SK-N-SH (cell line): Measurements from ENCODE around the gene ARHGAP15. TPM values are rescaled to one million over a fixed set of nuclear protein-coding genes. Genes with fewer than 3 reads are reported as not detected.

Experiments
- CTCF ChIA-PET: fragments of 300-600, 350-600 bp; formaldehyde crosslinking; extraction: SDS; loops from one replicate; lab custom pipeline; 2021; lab: Yijun Ruan, JAX
- POLR2A ChIA-PET: fragments of 350-600 bp; sonication (Branson Sonifier 250); formaldehyde crosslinking; extraction: SDS; loops from one replicate; lab custom pipeline; 2020; ENCODE audit warnings: antibody characterized with exemption, inconsistent platforms; lab: Yijun Ruan, JAX
- DNase-seq: peaks from one replicate; pipeline ENCODE4 v3.0.0; 2012
- H2AFZ ChIP-seq: fragments of 200-600 bp; sonication (generic); 2 replicates; pipeline ENCODE4 v1.8.1; 2016; ENCODE audit warnings: antibody characterized with exemption, mild to moderate bottlenecking, low read depth
- H3F3A ChIP-seq: fragments of 200-600 bp; sonication (generic); replicated peaks from 2 replicates; pipeline ENCODE3; 2016; ENCODE audit warnings: antibody characterized with exemption, mild to moderate bottlenecking; ENCODE audit not compliant: insufficient read depth
- H3K27ac ChIP-seq, 2 experiments: fragments of 200-500 bp in 1 of 2; fragments of 200-600 bp in 1 of 2; sonication (Bioruptor generic) in 1 of 2; sonication (generic), shearing (Covaris generic) in 1 of 2; 2 replicates each; pipeline versions ENCODE4 v1.5.1 to v1.6.1; 2014 to 2016; ENCODE audit warnings: low read depth in 2 of 2, inconsistent platforms in 1 of 2, low read length in 1 of 2, mild to moderate bottlenecking in 1 of 2, mixed read lengths in 1 of 2
- H3K27me3 ChIP-seq: fragments of 200-600 bp; sonication (generic), shearing (Covaris generic); 2 replicates; pipeline ENCODE4 v1.6.1; 2016; ENCODE audit warnings: mixed run types; ENCODE audit not compliant: insufficient read depth
- H3K36me3 ChIP-seq, 2 experiments: fragments of 200-500 bp in 1 of 2; fragments of 200-600 bp in 1 of 2; sonication (Bioruptor generic) in 1 of 2; sonication (generic) in 1 of 2; replicated peaks in 1 of 2; 2 replicates each; pipeline versions ENCODE3 to v1.5.1; 2014 to 2016; ENCODE audit warnings: low read length in 1 of 2, mild to moderate bottlenecking in 1 of 2; ENCODE audit not compliant: insufficient read depth in 2 of 2, control insufficient read depth in 1 of 2
- H3K4me1 ChIP-seq, 2 experiments: fragments of 200-500 bp in 1 of 2; fragments of 200-600 bp in 1 of 2; sonication (Bioruptor generic) in 1 of 2; sonication (generic), shearing (Covaris generic) in 1 of 2; 2 replicates each; pipeline versions ENCODE4 v1.5.1 to v1.6.1; 2014 to 2016; ENCODE audit warnings: low read depth in 1 of 2, low read length in 1 of 2, mixed run types in 1 of 2; ENCODE audit not compliant: insufficient read depth in 2 of 2, control insufficient read depth in 1 of 2
- H3K4me2 ChIP-seq: fragments of 200-600 bp; sonication (generic), shearing (Covaris generic); 2 replicates; pipeline ENCODE4 v1.6.1; 2017; ENCODE audit warnings: mixed run types
- H3K4me3 ChIP-seq, 2 experiments: fragments of 200-500 bp in 1 of 2; fragments of 200-600 bp in 1 of 2; sonication (Bioruptor generic) in 1 of 2; sonication (generic), shearing (Covaris generic) in 1 of 2; 2 replicates each; pipeline versions ENCODE4 v1.5.1 to v1.8.1; 2014 to 2016; ENCODE audit warnings: low read depth in 2 of 2, inconsistent platforms in 1 of 2, low read length in 1 of 2, mild to moderate bottlenecking in 1 of 2, mixed read lengths in 1 of 2, moderate library complexity in 1 of 2
- H3K79me2 ChIP-seq: fragments of 200-600 bp; sonication (generic); 2 replicates; pipeline ENCODE4 v1.8.1; 2017; ENCODE audit warnings: mild to moderate bottlenecking; ENCODE audit not compliant: insufficient read depth
- H3K9ac ChIP-seq: fragments of 200-600 bp; sonication (generic); 2 replicates; pipeline ENCODE4 v1.6.1; 2017; ENCODE audit warnings: mixed run types
- H3K9me2 ChIP-seq: fragments of 200-600 bp; sonication (generic); 2 replicates; pipeline ENCODE4 v1.6.1; 2017; ENCODE audit warnings: mixed run types
- H3K9me3 ChIP-seq: fragments of 200-600 bp; sonication (generic); 2 replicates; pipeline ENCODE4 v1.6.1; 2017; ENCODE audit warnings: mixed run types, mild to moderate bottlenecking, moderate library complexity
- H4K20me1 ChIP-seq: fragments of 200-600 bp; sonication (generic); 2 replicates; pipeline ENCODE4 v1.6.1; 2017; ENCODE audit warnings: mild to moderate bottlenecking, mixed run types; ENCODE audit not compliant: insufficient read depth
- CHD2 ChIP-seq: fragments of 150-350 bp; IDR thresholded peaks from 2 replicates; pipeline ENCODE4 v1.6.1; 2018; ENCODE audit warnings: low read length; ENCODE audit not compliant: partially characterized antibody
- CTCF ChIP-seq: fragments of 200-600 bp; sonication (generic); IDR thresholded peaks from 2 replicates; pipeline ENCODE4 v1.6.1; 2017; ENCODE audit warnings: antibody characterized with exemption, mild to moderate bottlenecking, moderate library complexity
- EP300 ChIP-seq, 2 experiments: IDR thresholded peaks; 2 replicates each; pipeline versions ENCODE4 v1.4.0 to v1.6.1; 2012; ENCODE audit warnings: borderline replicate concordance in 1 of 2, low read depth in 1 of 2, low read length in 1 of 2
- EZH2phosphoT487 ChIP-seq: fragments of 200-600 bp; sonication (generic); IDR thresholded peaks from 2 replicates; pipeline ENCODE4 v1.6.1; 2017; ENCODE audit warnings: low read depth, mixed run types, mild to moderate bottlenecking, antibody characterized with exemption, moderate library complexity, borderline replicate concordance
- GABPA ChIP-seq: IDR thresholded peaks from 2 replicates; pipeline ENCODE4 v1.4.0; 2012; ENCODE audit warnings: low read depth, mild to moderate bottlenecking
- JUND ChIP-seq: IDR thresholded peaks from 2 replicates; pipeline ENCODE4 v1.4.0; 2012
- MEF2A ChIP-seq: IDR thresholded peaks from 2 replicates; pipeline ENCODE4 v1.4.0; 2012; ENCODE audit warnings: low read depth, borderline replicate concordance
- MXI1 ChIP-seq: IDR thresholded peaks from 2 replicates; pipeline ENCODE4 v1.6.1; 2012; ENCODE audit warnings: mild to moderate bottlenecking, low read depth, low read length, improper control_type of control experiment
- NFIC ChIP-seq: IDR thresholded peaks from 2 replicates; pipeline ENCODE4 v1.4.0; 2012; ENCODE audit warnings: borderline replicate concordance
- NRF1 ChIP-seq: IDR thresholded peaks from 2 replicates; pipeline ENCODE4 v1.6.1; 2012; ENCODE audit warnings: low read depth, mild to moderate bottlenecking, low read length
- POLR2AphosphoS5 ChIP-seq: IDR thresholded peaks from 2 replicates; pipeline ENCODE4 v1.6.1; 2012; ENCODE audit warnings: low read depth, low read length
- RAD21 ChIP-seq: IDR thresholded peaks from 2 replicates; pipeline ENCODE4 v1.6.1; 2012; ENCODE audit warnings: mild to moderate bottlenecking, low read length
- RCOR1 ChIP-seq: fragments of 150-350 bp; IDR thresholded peaks from 2 replicates; pipeline ENCODE4 v1.6.1; 2017; ENCODE audit warnings: antibody characterized with exemption, low read length
- REST ChIP-seq: IDR thresholded peaks from 2 replicates; pipeline ENCODE4 v1.6.1; 2012; ENCODE audit warnings: mild to moderate bottlenecking, low read depth, low read length, moderate library complexity
- RFX5 ChIP-seq: IDR thresholded peaks from 2 replicates; pipeline ENCODE4 v1.6.1; 2012; ENCODE audit warnings: mild to moderate bottlenecking, improper control_type of control experiment, low read length
- SMC3 ChIP-seq: IDR thresholded peaks from 2 replicates; pipeline ENCODE4 v1.6.1; 2012; ENCODE audit warnings: low read depth, low read length, improper control_type of control experiment
- TAF1 ChIP-seq: IDR thresholded peaks from 2 replicates; pipeline ENCODE4 v1.6.1; 2012; ENCODE audit warnings: low read depth, mild to moderate bottlenecking, low read length, moderate library complexity, borderline replicate concordance
- TCF12 ChIP-seq: IDR thresholded peaks from 2 replicates; pipeline ENCODE4 v1.4.0; 2012
- TEAD4 ChIP-seq: IDR thresholded peaks from 2 replicates; pipeline ENCODE4 v1.4.0; 2012; ENCODE audit warnings: mild to moderate bottlenecking, borderline replicate concordance; ENCODE audit not compliant: insufficient read depth
- ZBTB33 ChIP-seq: IDR thresholded peaks from 2 replicates; pipeline ENCODE4 v1.4.0; 2012; ENCODE audit warnings: low read depth, borderline replicate concordance
- WGBS: methylation state at CpG from one replicate; pipeline ENCODE4 v1.1.6; 2017; ENCODE audit warnings: low lambda C conversion rate; 5-methylcytosine and 5-hydroxymethylcytosine counted together
- polyA plus RNA-seq, 3 experiments: library from polyadenylated mRNA; depleted of rRNA; stranded (reverse); fragments of >200 nt; gene quantifications; 2 replicates each; pipeline ENCODE4 v1.2.3, GENCODE V29; 2012
- TF ChIP-seq, protein P1 (sequence below): IDR thresholded peaks from 2 replicates; pipeline ENCODE4 v1.4.0; 2012; ENCODE audit warnings: low read depth

The ARHGAP15 gene
- polyA plus RNA-seq, 1 of the 3 experiments (the other 2 are of a cell fraction): not detected

DNA sequence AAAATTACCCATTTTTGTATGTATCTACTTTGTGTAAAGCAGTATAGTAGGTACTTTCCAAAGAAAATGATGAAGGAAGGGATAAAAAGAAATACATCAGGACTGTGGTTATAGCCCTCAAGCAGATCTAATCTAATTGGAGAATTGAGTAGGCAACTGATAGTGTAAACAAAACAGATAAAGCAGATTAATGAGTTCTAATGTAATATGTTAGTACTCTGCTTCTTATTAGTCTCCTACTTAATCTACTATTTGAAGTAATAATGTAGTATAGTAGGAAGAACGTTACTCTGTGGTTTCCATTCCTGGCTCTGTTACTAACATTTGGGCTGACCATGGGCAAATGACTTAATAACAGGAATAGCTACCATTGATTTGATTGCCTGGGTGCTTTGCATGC lies 250.7 kb downstream of the ARHGAP15 start:
- WGBS: 25% methylated on average over 1 of the region's 1 CpG
- Histone ChIP-seq H3K9ac (no peak overlapping the region), H3K27ac (no peak overlapping the region; a peak in 1 of 4 replicates), H3K4me1 (no peaks in the 10 kb centered on the region), H3K27me3 (no peaks in the 10 kb centered on the region), H3K4me2 (no peak overlapping the region), H2AFZ (no peak overlapping the region), H3K79me2 (no peaks in the 10 kb centered on the region), H3K36me3 (no peaks in the 10 kb centered on the region), H3K9me3 (no peaks in the 10 kb centered on the region), H3K4me3 (no peak overlapping the region), H3K9me2 (no peaks in the 10 kb centered on the region), H3F3A (no peaks in the 10 kb centered on the region), H4K20me1 (no peaks in the 10 kb centered on the region)
- no peak for TF ChIP-seq REST
- TF ChIP-seq EP300 (IDR thresholded peaks at IDR 0.05; ENCODE audit: borderline replicate concordance in 1 of 2, low read depth in 1 of 2, low read length in 1 of 2): peak in 1 of 2 experiments; percentile 50; a peak in 1 of 4 replicates
- CTCF ChIA-PET: no interaction called here
- POLR2A ChIA-PET: no interaction called here
- peak; percentile 1 for DNase-seq

GRCh38 chr2:143382573-143382972 lies 253.4 kb downstream of the ARHGAP15 start:
- H3K4me3 ChIP-seq: no peak overlapping the region
- no peak overlapping the region for H3K9ac ChIP-seq
- POLR2A ChIA-PET: no interaction called here
- no peaks in the 10 kb centered on the region for H3K4me1 ChIP-seq
- no peaks in the 10 kb centered on the region for H3K79me2 ChIP-seq
- CTCF ChIA-PET: interaction anchor here (0.6 kb wide), 1 partner anchor 335 kb away, joined by 3 read pairs; no protein-coding TSS in a partner anchor
- no peaks in the 10 kb centered on the region for H3K27me3 ChIP-seq
- H3K36me3 ChIP-seq: no peaks in the 10 kb centered on the region
- no peak for DNase-seq
- no peak overlapping the region for H3K27ac ChIP-seq
- TF ChIP-seq GABPA: no peak
- no peak for TF ChIP-seq NRF1
- TF ChIP-seq CTCF: no peak
- no peak for TF ChIP-seq TAF1
- no peak for TF ChIP-seq RCOR1
- TF ChIP-seq TCF12: no peak
- TF ChIP-seq, protein P1, sequence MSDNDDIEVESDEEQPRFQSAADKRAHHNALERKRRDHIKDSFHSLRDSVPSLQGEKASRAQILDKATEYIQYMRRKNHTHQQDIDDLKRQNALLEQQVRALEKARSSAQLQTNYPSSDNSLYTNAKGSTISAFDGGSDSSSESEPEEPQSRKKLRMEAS: no peak
- TF ChIP-seq SMC3: no peak
- TF ChIP-seq TEAD4: no peak
- no peak for TF ChIP-seq ZBTB33
- no peak for TF ChIP-seq CHD2
- TF ChIP-seq RFX5: no peak
- TF ChIP-seq NFIC: no peak
- TF ChIP-seq MEF2A: no peak
- TF ChIP-seq JUND: no peak
- no peak for TF ChIP-seq EZH2phosphoT487
- no peak for TF ChIP-seq POLR2AphosphoS5
- no peak for TF ChIP-seq EP300 (IDR thresholded peaks at IDR 0.05; ENCODE audit: borderline replicate concordance in 1 of 2, low read depth in 1 of 2, low read length in 1 of 2)
- no peak for TF ChIP-seq MXI1
- no peak for TF ChIP-seq RAD21
- H3K9me3 ChIP-seq: no peaks in the 10 kb centered on the region
- no peaks in the 10 kb centered on the region for H4K20me1 ChIP-seq
- H2AFZ ChIP-seq: no peak overlapping the region
- no peaks in the 10 kb centered on the region for H3F3A ChIP-seq
- H3K9me2 ChIP-seq: no peaks in the 10 kb centered on the region
- H3K4me2 ChIP-seq: no peak overlapping the region
- WGBS: 74% methylated on average over 8 of the region's 8 CpGs
